Inflammatory macrophage (primary cell): ENCODE measurements around the gene DGKZ.

ENCODE experiments used
- DNase-seq, 2 donors: peaks; one replicate each; pipeline ENCODE4 v3.0.0-alpha.2; 2020 to 2022

Gene DGKZ

GRCh38 chr11:46382646-46383403, 35.6 kb downstream of the DGKZ start:
- DNase-seq = peak in 1 of 2 donors; percentile 38

GRCh38 chr11:46383404-46383758, 36.1 kb downstream of the DGKZ start:
- no peak for DNase-seq

GRCh38 chr11:46383974-46384701, 36.9 kb downstream of the DGKZ start:
- DNase-seq = no peak

GRCh38 chr11:46385169-46386004, 38.1 kb downstream of the DGKZ start:
- DNase-seq = no peak

- DNase-seq = peak; percentile 11 to 63
Observed at GRCh38 chr11:46386005-46386578, 38.8 kb downstream of the DGKZ start.

GRCh38 chr11:46386674-46387073, 39.4 kb downstream of the DGKZ start:
- DNase-seq = no peak

- no peak for DNase-seq
Observed at GRCh38 chr11:46387456-46387855, 40.2 kb downstream of the DGKZ start.

- peak; percentile 57 to 87 for DNase-seq
Observed at GRCh38 chr11:46387919-46388618, 40.8 kb downstream of the DGKZ start.

- DNase-seq = no peak
Observed at GRCh38 chr11:46388619-46389449, 41.6 kb downstream of the DGKZ start.

GRCh38 chr11:46389450-46390330, 42.4 kb downstream of the DGKZ start:
- DNase-seq = peak; percentile 54 to 74

GRCh38 chr11:46390331-46391171, 43.3 kb downstream of the DGKZ start:
- DNase-seq = no peak

GRCh38 chr11:46391186-46391577, 43.9 kb downstream of the DGKZ start:
- no peak for DNase-seq

GRCh38 chr11:46391578-46392420, 44.5 kb downstream of the DGKZ start, which contains the start of gene CHRM4:
CHRM4 (minus strand) TSS chr11:46391776; CDS start chr11:46386557, 5,219 bp downstream.
- DNase-seq = peak in 1 of 2 donors; percentile 33

- DNase-seq = peak; percentile 82 to 85
Observed at GRCh38 chr11:46392421-46393230, 45.4 kb downstream of the DGKZ start.

- DNase-seq = no peak
Observed at GRCh38 chr11:46393231-46393616, 46.0 kb downstream of the DGKZ start.

GRCh38 chr11:46393759-46394158, 46.5 kb downstream of the DGKZ start:
- DNase-seq = no peak

GRCh38 chr11:46397526-46397925, 50.3 kb downstream of the DGKZ start:
- DNase-seq = no peak
